NOMO-1 treated with dmso at 0.1 percent for 144 hours (cell line): ENCODE measurements around the gene FZD8.

Experiments
- DNase-seq: peaks from one replicate; lab custom pipeline; 2025; ENCODE audit not compliant: unreplicated experiment; lab: John Stamatoyannopoulos, UW

The FZD8 gene

DNA sequence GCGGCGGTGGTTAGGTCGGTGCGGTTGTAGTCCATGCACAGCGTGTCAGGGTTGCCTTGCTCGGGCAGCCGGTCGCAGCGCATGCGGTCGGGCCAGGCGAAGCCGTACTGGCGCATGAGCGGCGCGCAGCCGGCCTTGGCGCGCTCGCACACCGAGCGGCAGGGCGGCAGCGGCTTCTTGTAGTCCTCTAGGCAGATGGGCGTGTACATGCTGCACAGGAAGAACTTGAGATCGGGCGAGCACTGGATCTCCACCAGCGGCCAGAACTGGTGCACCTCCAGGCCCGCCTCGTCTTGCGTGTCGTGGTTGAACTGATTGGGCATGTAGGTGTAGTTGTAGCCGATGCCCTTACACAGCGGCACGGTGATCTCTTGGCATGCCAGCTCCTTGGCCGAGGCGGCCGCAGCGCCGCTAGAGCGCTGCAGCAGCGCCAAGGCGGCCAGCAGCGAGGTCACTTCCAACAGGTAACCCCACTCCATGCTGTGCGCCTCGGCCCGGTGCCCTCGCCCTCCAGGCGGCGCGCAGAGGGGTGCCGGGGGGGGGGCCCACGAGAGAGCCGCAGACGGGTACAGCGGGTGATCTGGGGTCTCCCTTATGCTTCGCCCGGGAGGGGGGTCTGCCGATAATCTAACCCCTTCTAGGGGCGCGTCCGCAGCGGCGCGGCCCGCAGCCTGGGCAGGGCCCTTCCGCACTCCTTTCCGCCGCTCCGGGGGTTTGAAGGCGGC is 983 bp downstream of the FZD8 start:
- DNase-seq = no peak

DNA sequence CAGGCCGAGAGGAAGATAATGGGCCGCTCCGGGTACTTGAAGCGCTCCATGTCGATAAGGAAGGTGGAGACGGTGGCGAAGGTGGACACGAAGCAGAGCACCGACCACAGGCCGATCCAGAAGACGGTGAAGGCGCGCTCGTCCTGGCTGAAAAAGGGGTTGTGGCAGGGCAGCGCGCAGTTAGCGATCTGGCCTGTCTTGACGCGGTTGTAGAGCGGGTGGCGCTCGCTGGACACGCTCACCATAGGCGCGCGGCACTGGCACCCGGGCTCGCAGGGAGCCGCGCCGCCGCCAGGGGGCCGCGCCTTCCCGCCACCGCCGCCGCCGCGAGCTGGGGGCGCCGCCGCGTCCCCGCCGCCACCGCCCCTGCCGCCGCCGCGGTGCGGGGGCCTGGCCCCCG is 1.6 kb downstream of the FZD8 start:
- no peak for DNase-seq

DNA sequence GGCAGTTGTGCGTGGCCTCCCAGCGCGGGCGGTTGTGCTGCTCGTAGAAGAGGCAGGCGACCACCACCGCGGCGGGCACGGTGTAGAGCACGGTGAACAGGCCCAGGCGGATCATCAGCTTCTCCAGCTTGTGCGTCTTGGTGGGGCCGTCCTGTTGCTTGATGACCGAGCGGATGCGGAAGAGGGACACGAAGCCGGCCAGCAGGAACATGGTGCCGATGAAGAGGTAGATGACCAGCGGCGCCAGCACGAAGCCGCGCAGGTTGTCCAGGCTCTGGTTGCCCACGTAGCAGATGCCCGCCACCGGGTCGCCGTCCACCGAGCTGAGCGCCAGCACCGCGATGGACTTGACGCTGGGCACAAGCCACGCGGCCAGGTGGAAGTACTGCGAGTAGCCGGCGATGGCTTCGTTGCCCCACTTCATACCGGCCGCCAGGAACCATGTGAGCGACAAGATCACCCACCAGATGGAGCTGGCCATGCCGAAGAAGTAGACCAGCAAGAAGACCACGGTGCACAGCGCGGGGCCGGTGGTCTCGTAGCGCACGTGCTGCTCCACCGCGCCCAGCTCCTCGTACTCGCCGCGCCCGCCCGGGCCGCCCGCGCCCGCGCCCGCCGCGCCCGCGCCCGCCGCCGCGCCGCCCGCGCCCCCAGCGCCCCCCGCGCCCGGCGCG is 2.2 kb downstream of the FZD8 start:
- DNase-seq = no peak

DNA sequence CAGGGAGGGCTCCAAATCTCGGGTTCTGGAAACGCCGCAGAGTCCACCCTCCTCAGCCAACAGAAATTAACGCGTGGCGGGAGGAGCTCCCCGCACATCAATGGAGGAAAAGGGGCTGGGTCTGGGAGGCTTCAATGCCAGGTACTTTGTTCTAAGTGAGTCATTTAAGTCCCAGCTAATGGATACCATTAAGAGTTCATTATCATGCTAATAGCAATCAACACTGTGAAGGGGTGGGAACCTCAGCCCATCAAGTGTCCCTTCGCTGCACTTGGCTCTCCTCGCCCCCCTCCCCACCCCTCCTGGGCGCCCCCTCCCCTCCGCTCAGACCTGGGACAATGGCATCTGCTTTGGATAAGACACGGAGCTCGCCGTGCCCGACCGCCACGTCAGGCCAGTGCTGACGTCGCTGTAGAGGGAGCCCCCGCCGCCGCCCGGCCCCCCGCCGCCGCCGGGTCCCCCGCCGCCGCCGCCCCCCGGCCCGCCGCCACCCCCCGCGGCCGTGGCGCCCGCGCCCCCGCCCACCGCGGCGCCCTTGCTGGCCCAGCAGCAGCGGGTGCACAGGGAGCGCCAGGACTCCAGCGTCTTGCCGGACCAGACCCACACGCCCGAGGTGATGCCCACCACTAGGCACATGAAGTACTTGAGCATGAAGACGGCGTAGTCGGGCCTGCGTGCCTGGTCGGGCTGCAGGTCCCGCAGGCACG is 2.9 kb downstream of the FZD8 start:
- no peak for DNase-seq

DNA sequence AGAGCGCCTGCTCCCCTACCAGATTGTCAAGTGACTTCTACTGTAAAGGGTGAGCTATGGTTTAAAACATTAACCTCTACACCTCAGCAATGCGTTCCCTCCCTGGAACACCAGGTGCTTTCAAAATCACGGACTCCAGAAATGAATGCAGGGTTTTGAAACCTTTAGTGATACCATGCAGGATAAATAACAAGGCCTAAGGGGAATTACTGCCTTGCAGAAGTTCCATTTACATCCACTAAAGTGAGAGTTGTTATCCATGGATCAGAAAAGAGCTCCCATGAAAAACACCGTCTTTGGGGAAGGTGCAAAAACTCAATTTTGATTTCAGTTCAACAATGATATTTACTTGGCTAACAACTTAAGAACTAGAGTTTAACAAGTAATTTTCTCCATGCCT is 4.0 kb downstream of the FZD8 start:
- DNase-seq = no peak

DNA sequence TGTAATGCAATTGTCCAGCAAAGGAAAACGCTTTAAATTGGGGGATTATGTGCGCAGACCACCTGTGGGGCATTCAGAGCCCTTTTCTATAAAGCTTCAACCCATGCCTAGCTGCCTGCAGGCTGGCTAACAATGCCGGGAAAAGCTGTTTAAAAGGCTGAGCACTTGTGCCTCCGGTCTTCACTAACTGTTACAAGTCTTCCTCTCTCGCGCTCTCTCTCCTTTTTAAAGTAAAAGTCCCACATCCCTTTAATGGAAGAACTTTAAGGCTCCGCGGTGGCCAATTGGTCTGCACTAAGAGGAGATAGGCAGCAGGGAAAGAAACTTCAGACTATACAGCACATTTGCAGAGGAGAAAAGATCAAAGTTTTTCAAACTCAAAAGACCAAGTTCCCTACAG is 4.6 kb downstream of the FZD8 start:
- DNase-seq = no peak

DNA sequence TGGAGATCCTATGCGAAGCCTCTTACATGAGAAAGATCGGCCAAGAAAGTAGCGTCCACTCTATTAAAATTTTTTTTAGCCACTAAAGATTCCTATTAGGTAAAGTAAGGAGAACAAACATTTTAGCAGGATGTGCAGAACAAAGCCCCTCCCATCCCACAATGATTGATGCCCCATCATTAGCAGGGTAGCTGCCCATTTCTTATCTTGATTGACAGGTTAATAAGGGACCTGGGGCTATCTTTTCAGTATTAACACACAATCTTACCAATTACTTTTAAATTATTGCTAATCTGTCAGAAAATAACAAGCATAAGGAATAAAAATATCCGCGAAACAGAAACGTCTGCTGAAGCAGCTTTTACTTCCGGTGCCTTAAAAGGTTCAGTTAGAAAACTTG is 5.1 kb downstream of the FZD8 start:
- DNase-seq = no peak

DNA sequence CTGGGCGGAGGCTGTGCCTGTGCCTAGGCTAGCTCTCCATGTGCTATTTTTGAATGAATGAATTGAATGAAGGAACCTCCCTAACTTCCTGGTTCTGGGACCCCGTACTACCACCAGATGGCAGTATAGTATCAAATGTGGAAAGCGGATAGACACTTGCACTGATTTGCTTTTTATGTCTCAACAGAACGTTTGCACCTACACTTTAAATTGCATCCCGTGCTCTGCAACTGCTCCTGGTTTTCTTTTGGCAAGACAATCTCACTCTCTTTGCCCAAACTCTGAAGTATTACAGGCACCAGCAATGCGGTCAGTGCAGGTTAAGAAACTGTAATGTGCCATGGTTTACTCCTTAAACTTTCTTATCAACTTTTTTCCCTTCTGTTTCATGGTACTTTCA is 6.5 kb downstream of the FZD8 start:
- no peak for DNase-seq

DNA sequence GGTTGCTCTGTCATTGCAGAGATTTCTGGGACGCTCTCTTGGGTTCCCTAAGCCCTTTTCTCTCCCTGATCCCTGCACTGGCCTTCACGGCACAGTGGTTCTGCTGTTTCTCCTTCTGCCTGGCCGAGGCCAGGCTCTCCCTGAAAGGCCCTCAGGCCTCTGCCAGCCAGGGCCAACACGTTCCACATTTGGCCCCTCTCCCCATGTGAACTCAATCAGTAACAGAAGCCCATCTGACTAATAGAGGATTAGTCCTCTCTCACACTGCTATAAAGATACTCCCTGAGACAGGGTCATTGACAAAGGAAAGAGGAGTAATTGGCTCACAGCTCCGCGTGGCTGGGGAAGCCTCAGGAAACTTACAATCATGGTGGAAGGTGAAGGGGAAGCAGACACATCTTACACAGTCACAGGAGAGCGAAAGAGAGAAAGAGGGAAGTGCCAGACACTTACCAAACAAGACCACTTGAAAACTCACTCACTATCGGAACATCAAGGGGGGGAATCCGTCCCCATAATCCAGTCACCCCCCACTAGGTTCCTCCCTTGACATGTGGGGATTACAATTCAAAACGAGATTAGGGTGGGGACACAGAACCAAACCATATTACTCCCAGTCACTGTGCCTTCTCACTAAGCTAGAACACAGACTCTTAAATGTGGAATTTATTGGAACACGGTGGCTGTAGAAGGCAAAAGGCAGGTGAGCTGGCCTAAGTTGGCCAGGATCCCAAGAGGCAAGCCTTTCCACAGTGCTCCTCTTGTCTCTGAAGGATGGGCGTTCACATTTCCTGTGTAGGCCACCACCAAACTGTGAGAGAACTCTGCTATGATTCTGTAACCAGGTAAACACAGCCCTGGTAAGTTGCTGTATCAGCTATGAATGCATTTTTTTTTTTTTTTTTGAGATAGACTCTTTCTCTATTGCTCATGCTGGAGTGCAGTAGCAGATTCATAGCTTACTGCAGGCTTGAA is 8.8 kb downstream of the FZD8 start:
- no peak for DNase-seq

DNA sequence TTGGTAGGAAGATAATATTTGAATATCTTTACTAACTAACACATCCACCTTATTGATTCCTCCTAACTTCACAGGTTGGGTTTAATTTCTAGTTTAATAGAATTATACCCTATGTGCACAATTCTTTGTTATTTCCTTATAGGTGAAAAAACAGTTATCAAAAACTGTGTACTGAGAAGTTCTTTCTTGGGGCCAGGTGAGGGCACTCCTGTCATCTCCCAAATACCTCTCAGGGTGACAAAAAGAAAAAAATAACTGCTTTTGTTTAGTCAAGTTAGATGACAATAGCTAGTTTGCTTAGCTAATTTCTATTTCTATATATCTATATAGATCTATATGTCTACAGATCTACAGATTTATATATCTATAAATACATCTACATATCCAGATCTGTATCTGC is 10.1 kb downstream of the FZD8 start:
- no peak for DNase-seq

DNA sequence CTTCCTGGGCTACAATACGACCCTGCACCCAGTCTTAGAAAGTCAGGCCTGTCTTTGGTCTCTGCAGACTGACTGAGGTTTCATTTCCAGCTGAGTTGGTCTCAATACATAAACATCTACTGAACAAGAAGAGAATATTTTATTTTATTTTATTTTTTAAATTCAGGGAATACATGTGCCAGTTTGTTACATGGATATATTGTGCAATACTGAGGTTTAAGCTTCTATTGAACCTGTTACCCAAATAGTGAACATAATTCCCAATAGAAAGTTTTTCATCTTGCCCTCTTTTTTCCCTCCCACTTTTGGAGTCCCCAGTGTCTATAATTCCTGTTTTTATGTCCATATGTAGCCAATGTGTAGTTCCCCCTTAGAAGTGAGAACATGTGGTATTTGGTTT is 10.7 kb downstream of the FZD8 start:
- no peak for DNase-seq

DNA sequence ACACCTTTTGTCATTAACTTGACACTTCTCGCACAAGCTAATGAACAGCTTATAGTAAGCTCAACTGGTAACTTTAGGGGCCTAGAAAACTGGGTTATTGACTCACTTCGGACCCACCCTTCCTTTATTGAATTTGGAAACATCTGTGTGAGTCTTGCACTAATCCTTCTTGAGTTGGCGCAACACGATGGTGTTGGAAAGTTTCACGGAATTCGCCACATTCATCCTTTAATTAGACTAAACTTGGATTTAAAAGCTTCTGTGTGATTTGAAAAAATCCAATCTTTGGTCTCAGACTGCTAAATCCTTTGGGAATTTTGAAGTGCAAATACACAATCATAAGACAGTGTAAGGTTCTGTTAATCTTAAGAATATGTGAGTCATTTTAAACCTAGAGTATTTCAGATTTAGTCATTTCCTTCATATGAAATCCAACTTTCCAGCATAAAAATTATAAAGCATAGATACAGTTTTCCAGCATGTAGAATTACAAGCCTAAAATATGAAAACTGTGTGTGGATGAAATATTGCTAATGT is 15.1 kb downstream of the FZD8 start:
- DNase-seq = no peak

DNA sequence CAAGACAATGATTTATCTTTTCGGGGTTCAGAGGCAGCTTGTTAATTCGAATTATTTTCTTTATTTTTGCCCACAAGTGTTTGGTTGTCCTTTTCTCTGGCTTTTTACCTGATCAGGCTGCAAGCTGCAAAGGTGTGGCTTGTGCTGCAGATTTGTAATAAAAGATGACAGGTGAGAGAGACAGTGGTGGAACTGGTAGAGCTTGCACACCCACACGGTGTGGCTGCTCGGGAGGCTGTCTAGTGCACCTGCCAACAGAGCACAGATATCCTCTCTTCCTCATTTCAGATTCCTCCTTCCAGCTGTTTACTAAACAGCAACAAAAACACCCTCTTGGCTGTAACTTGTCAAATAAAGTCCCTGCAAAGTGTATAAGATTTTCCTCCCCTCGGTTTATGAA is 27.8 kb downstream of the FZD8 start:
- DNase-seq = no peak

DNA sequence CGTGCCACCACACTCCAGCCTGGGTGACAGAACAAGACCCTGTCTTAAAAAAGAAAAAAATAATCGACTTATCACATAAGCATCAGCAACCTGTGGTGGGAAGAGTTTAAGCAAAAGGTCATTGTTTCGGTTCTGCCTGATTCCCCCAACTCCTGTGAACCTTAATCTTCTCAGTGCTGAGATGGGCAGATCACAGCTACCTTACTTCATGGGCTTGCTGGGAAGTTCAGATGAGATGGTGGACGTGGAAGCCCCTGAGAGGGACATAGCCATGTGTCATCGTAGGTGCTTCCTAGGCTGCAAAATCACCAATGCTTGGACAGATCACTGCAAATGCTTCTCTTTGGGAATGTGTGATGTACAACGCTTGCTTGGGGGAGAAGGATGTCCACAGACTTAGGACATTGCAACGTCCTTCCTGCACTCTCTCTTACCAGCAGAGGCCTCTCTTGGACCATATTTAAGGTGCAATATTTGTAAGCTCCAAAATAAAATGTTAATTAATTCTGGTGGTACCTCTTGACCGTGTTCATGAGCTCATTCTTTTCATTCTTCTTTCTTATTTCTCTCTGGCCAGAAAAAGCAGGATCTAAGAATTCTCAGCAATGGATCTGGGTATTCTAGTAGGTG is 28.4 kb downstream of the FZD8 start:
- no peak for DNase-seq

DNA sequence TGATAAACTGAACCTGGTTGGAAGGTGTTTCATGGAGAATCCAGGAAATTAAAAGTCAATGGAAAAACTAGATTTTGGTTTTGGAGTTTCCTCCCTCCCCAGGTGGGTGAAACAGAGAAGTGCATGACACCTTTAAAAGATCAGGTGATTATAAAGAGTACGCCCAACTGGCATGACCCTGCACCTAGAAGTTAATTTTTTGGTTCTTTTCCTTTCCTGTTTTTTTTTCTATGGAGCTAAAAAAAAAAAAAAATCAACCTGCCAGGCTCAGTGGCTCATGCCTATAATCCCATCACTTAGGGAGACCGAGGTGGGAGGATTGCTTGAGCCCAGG is 29.0 kb downstream of the FZD8 start:
- no peak for DNase-seq

DNA sequence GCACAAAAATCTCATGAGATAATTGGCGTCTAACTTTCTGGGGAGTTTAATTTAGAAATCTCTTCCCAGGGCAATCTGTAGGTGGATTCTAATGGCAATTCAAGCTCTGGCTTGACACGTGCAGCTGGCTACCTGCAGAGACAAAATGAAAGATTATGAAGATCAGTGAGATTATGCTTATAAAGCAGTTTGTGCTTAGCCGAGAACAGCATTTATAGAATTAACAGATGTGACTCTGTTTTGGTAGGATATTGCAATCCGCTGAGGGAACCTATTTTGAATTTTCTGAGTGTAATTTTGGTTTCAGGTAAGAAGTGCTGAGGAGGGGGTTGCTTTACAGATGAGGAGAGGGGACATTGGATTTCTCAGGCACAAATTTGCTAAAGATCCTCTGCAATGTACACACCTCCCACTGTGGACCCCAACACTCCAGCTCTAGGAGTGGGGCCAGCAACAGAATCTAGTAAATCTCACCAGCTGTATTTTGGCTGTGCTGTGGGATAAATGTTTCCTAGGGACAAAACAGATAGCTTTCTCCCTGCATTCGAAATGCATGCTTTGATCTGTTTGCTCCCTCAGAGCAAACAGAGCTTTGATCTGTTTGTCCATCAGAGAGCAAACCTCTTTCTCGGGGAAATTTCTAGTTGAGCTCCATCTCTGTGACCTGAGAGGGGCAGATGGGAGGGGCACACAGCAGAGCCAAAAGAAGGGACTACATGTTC is 29.6 kb downstream of the FZD8 start:
- DNase-seq = no peak

DNA sequence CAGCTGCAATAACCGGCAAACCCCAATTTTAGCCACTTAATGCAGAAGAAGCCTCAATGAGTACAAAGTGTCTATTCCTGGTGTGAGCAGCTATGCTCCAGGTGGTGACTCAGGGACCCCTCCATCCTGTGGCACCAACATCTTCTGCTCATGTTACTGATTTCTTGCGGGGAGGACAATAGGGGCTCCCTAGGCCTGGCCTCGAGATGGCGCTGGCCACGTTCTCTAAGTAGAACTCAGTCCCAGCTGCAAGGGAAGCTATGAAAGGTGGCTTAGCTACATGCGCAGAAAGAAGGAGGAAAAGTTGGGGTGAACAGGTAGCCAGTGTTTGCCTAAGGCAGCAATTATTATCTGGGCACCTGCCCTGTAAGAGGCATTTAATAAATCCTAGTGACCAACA is 30.3 kb downstream of the FZD8 start:
- no peak for DNase-seq

DNA sequence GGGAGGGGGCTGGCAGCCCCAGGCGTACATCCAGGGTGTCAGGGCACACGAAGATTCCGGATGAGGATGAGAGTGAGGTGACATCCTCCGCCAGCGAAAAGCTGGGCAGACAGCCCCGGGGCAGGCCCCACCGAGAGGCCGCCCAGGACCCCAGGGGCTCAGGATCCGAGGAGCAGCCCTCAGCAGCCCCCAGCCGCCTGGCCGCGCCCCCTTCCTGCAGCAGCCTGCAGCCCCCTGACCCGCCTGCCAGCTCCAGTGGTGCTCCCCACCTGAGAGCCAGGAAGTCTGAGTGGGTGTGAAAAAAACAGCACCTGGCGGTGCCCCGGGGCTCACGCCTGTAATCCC is 33.8 kb downstream of the FZD8 start:
- DNase-seq = no peak

DNA sequence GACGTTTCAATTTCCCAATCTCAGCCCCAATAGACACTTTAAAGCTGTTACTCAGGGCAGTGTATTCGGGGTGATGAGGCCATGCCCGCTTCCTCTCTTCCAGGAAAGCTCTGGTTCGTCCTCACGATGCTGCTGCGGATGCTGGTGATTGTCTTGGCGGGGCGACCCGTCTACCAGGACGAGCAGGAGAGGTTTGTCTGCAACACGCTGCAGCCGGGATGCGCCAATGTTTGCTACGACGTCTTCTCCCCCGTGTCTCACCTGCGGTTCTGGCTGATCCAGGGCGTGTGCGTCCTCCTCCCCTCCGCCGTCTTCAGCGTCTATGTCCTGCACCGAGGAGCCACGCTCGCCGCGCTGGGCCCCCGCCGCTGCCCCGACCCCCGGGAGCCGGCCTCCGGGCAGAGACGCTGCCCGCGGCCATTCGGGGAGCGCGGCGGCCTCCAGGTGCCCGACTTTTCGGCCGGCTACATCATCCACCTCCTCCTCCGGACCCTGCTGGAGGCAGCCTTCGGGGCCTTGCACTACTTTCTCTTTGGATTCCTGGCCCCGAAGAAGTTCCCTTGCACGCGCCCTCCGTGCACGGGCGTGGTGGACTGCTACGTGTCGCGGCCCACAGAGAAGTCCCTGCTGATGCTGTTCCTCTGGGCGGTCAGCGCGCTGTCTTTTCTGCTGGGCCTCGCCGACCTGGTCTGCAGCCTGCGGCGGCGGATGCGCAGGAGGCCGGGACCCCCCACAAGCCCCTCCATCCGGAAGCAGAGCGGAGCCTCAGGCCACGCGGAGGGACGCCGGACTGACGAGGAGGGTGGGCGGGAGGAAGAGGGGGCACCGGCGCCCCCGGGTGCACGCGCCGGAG is 34.4 kb downstream of the FZD8 start:
- DNase-seq = no peak
